ENCODE data around the gene SLC39A11. TPM values are rescaled to one million over a fixed set of nuclear protein-coding genes. Genes with fewer than 3 reads are reported as not detected.
"Not testable (repeated sequence)": the region's sequence is repeated elsewhere in the genome, so short reads cannot be mapped to it uniquely, and the experiment has no call there.

SLC39A11 gene
- total and polyA plus RNA-seq, 8 donors = 5.2 to 62.0 (median 12.9) TPM

DNA sequence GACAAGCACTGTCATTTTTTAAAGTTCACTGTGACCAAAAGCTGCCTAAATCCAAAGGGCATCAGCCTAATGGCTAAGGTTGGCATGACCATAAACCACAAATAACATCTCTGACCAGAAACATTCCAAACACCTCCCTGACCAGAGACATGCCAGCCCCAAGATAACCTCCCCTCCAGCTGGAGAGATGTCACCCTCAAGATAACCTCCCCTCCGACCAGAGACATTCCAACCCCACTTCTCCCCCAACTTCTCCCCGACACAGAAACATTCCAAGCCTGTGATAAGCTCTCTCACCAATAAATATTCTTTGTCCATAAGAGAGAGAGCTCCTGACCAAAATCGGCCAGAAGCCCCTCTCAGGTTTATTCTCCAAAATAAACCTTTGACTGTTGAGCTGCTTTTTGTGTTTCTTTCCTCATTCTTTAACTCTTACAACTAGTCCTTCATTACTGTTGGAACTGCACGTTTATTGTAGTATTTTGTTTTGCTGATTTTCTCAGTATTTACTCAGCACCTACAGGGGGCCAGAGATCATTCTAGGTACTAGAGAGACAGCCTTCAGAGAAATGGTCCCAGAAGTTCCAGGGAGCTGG is 325.6 kb downstream of the SLC39A11 start:
- intact Hi-C loops (cut with DNase I; ENCODE audit: low total_unique reads) = no loop called here

DNA sequence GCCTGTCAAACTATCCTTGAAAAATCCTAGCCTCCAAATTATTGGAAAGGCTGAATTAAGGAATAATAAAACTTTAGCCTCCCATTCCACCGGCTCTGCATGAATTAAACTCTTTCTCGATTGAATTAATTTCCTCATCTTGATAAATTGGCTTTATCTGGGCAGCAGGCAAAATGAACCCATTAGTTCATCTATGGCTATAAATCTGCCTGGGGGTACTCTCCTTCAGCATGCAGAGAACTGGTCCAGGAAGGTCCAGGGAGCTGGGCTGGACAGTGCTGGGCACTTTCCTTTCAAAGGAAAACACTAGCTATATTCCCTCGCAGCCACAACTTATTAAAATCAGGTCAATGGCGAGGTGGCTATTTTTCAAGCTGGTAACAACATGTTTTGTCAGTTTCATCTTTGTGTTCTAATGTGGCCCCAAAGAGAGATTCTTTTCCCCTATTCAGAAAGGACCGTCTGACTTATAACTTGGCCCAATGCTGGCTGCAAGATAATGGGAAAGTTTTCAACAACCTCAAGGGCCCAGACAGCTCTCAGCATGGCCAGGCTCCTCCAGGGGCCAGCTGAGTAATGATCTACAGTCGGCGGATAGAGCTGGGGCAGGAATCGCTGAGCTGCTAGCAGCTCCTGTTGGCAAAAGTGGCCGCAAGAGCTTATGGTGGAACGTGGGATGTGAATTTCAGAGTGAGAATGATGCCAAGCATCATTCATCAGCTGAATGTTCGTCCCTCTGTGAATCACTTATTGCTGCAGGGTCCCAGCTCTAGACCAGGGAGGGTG is 326.9 kb downstream of the SLC39A11 start:
- TF ChIP-seq, protein P1, sequence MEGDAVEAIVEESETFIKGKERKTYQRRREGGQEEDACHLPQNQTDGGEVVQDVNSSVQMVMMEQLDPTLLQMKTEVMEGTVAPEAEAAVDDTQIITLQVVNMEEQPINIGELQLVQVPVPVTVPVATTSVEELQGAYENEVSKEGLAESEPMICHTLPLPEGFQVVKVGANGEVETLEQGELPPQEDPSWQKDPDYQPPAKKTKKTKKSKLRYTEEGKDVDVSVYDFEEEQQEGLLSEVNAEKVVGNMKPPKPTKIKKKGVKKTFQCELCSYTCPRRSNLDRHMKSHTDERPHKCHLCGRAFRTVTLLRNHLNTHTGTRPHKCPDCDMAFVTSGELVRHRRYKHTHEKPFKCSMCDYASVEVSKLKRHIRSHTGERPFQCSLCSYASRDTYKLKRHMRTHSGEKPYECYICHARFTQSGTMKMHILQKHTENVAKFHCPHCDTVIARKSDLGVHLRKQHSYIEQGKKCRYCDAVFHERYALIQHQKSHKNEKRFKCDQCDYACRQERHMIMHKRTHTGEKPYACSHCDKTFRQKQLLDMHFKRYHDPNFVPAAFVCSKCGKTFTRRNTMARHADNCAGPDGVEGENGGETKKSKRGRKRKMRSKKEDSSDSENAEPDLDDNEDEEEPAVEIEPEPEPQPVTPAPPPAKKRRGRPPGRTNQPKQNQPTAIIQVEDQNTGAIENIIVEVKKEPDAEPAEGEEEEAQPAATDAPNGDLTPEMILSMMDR (IDR thresholded peaks at IDR 0.05) = no peak
- no peak for TF ChIP-seq POLR2AphosphoS5 (IDR thresholded peaks at IDR 0.05)
- TF ChIP-seq POLR2A (IDR thresholded peaks at IDR 0.05) = no peak
- no peak for TF ChIP-seq EP300 (IDR thresholded peaks at IDR 0.05)
- no peaks in the 10 kb centered on the region for H3K4me1 ChIP-seq
- intact Hi-C loops (cut with DNase I; ENCODE audit: low total_unique reads) = no loop called here

More for the DNA sequence above, 325.6 kb downstream of the SLC39A11 start:
- Histone ChIP-seq H3K4me1 (no peaks in the 10 kb centered on the region), H3K4me3 (no peak overlapping the region), H3K27me3 (no peaks in the 10 kb centered on the region), H3K36me3 (peaks cover 0 to 30% (median 13%) of the 10 kb centered on the region in 4 donors), H3K27ac (no peak overlapping the region), H3K9me3 (peaks cover 0 to 11% (median 3%) of the 10 kb centered on the region in 4 donors)
- TF ChIP-seq EP300 (IDR thresholded peaks at IDR 0.05) (no peak), POLR2AphosphoS5 (IDR thresholded peaks at IDR 0.05) (no peak), POLR2A (IDR thresholded peaks at IDR 0.05) (no peak)
- TF ChIP-seq, protein P1 (IDR thresholded peaks at IDR 0.05) = no peak
- WGBS, 5 donors = 81 to 91% (median 85%) methylated on average over 4 of the region's 4 CpGs
- no peak for DNase-seq

DNA sequence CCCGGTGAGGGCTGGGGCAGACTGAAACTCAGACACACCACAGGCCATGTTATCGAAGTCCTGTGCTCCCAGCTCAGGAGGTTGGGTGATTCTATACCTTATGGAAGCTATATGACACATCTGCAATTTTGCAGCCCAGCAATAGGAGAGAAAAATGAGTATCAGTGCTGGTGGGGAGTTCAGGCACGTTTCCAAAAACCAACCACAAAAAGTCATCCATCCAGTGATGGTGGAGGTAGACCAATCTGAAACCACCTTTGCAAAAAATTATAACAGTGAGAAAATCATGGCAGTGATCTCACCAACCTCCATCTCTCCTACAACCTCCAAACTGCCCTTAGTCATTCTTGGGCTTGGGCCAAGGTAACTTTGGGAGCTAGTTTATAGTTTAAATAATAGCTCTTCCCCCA is 327.9 kb downstream of the SLC39A11 start:
- peaks cover 0 to 11% (median 3%) of the 10 kb centered on the region in 4 donors for H3K9me3 ChIP-seq
- 73 to 92% (median 81%) methylated on average over 3 of the region's 3 CpGs for WGBS, 5 donors
- DNase-seq = no peak
- no peak overlapping the region for H3K4me3 ChIP-seq
- peaks cover 0 to 16% (median 6%) of the 10 kb centered on the region in 4 donors for H3K36me3 ChIP-seq
- no peak for TF ChIP-seq POLR2A (IDR thresholded peaks at IDR 0.05)
- TF ChIP-seq, protein P1 (IDR thresholded peaks at IDR 0.05) = no peak
- TF ChIP-seq POLR2AphosphoS5 (IDR thresholded peaks at IDR 0.05) = no peak
- TF ChIP-seq EP300 (IDR thresholded peaks at IDR 0.05) = no peak
- H3K27me3 ChIP-seq = no peaks in the 10 kb centered on the region
- intact Hi-C loops (cut with DNase I; ENCODE audit: low total_unique reads) = no loop called here
- H3K4me1 ChIP-seq = no peaks in the 10 kb centered on the region
- no peak overlapping the region for H3K27ac ChIP-seq

More for the DNA sequence above, 326.9 kb downstream of the SLC39A11 start:
- H3K27ac ChIP-seq = no peak overlapping the region
- DNase-seq = no peak
- no peak overlapping the region for H3K4me3 ChIP-seq
- peaks cover 0 to 19% (median 9%) of the 10 kb centered on the region in 4 donors for H3K36me3 ChIP-seq
- H3K27me3 ChIP-seq = no peaks in the 10 kb centered on the region
- H3K9me3 ChIP-seq = peaks cover 0 to 11% (median 3%) of the 10 kb centered on the region in 4 donors
- 87 to 96% (median 91%) methylated on average over 11 of the region's 11 CpGs for WGBS, 5 donors

DNA sequence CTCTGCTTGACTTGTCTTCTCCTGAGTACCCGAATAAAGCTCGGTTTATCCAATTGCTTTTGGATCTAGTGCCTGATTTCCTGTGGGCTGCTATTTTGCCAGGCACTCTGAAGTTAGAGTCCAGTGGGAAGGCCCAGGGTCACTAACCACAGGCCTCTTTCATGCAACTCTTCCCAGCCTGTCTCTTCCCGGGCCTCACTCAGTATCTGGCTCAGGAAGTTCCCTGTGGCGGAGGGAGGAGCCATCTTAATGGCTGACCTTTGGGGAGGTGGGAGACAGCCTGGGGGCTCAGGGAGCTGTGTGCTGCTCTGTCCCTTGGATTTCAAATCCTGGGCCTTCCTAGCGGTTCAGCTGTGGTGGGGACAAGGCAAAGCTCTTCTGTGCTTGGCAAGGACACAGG is 328.5 kb downstream of the SLC39A11 start:
- intact Hi-C loops (cut with DNase I; ENCODE audit: low total_unique reads) = no loop called here
- no peak overlapping the region for H3K4me3 ChIP-seq
- TF ChIP-seq, protein P1 (IDR thresholded peaks at IDR 0.05) = no peak
- no peak for TF ChIP-seq POLR2A (IDR thresholded peaks at IDR 0.05)
- TF ChIP-seq EP300 (IDR thresholded peaks at IDR 0.05) = no peak
- no peak for TF ChIP-seq POLR2AphosphoS5 (IDR thresholded peaks at IDR 0.05)
- peaks cover 0 to 16% (median 6%) of the 10 kb centered on the region in 4 donors for H3K36me3 ChIP-seq
- WGBS, 5 donors = 73 to 96% (median 78%) methylated on average over 5 of the region's 5 CpGs
- H3K27me3 ChIP-seq = no peaks in the 10 kb centered on the region
- no peak for DNase-seq
- H3K9me3 ChIP-seq = peaks cover 0 to 11% (median 3%) of the 10 kb centered on the region in 4 donors
- no peaks in the 10 kb centered on the region for H3K4me1 ChIP-seq
- no peak overlapping the region for H3K27ac ChIP-seq

DNA sequence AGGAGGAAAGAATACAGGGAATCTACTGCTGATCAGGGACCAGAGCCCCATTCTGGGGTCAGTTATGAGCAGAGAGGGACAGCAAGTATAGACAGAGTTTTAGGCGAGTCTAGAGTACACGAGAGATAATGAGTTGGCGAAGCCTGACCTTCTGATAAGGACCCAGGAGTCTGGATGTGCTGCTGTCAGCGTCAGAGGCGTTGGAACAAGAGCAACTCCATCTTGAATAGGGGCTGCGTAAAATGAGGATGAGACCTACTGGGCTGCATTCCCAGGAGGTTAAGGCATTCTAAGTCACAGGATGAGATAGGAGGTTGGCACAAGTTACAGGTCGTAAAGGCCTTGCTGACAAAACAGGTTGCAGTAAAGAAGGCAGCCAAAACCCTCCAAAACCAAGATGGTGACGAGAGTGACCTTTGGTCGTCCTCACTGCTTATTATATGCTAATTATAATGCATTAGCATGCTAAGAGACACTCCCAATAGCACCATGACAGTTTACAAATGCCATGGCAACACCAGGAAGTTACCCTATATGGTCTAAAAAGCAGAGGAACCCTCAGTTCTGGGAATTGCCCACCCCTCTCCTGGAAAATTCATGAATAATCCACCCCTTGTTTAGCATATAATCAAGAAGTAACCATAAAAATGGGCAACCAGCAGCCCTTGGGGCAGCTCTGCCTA is 330.5 kb downstream of the SLC39A11 start:
- WGBS, 5 donors = 85 to 93% (median 88%) methylated on average over 9 of the region's 9 CpGs
- intact Hi-C loops (cut with DNase I; ENCODE audit: low total_unique reads) = not testable (repeated sequence)

More for the DNA sequence above, 330.5 kb downstream of the SLC39A11 start:
- H3K9me3 ChIP-seq, H3K27ac ChIP-seq, H3K36me3 ChIP-seq, H3K4me3 ChIP-seq, H3K4me1 ChIP-seq, H3K27me3 ChIP-seq, DNase-seq: not testable (repeated sequence)
